Neuronal stem cell (in vitro differentiated cells): Measurements from ENCODE around the gene ELMO1.

Source experiments
- DNase-seq: peaks from one replicate; pipeline ENCODE4 v3.0.0-alpha.2; 2013; ENCODE audit warnings: low spot score
- H2AFZ ChIP-seq: one replicate; pipeline ENCODE4 v1.6.1; 2013; ENCODE audit warnings: mild to moderate bottlenecking, low read length, inconsistent platforms
- H2AK5ac ChIP-seq: 2 replicates; pipeline ENCODE4 v1.6.1; 2013; ENCODE audit warnings: low read depth, mild to moderate bottlenecking, inconsistent platforms, low read length, moderate library complexity, mixed read lengths
- H2BK120ac ChIP-seq: 2 replicates; pipeline ENCODE4 v1.6.1; 2013; ENCODE audit warnings: low read depth, mild to moderate bottlenecking, inconsistent platforms, low read length, moderate library complexity, mixed read lengths
- H2BK12ac ChIP-seq: one replicate; pipeline ENCODE4 v1.6.1; 2013; ENCODE audit warnings: low read length, inconsistent platforms
- H2BK15ac ChIP-seq: 2 replicates; pipeline ENCODE4 v1.6.1; 2013; ENCODE audit warnings: mild to moderate bottlenecking, low read length, inconsistent platforms, mixed read lengths
- H2BK5ac ChIP-seq: one replicate; pipeline ENCODE4 v1.6.1; 2013; ENCODE audit warnings: inconsistent platforms, mild to moderate bottlenecking, low read length, moderate library complexity
- H3K14ac ChIP-seq: one replicate; pipeline ENCODE4 v1.6.1; 2013; ENCODE audit warnings: low read length, inconsistent platforms
- H3K18ac ChIP-seq: 2 replicates; pipeline ENCODE4 v1.6.1; 2013; ENCODE audit warnings: low read length, inconsistent platforms
- H3K23ac ChIP-seq: 2 replicates; pipeline ENCODE4 v1.6.1; 2013; ENCODE audit warnings: low read depth, mild to moderate bottlenecking, mixed read lengths, low read length, inconsistent platforms; ENCODE audit not compliant: poor library complexity
- H3K27ac ChIP-seq: replicated peaks from 3 replicates; pipeline ENCODE4 v1.5.1; 2013; ENCODE audit warnings: low read length, inconsistent platforms
- H3K27me3 ChIP-seq, 3 experiments: 2 replicates each; pipeline ENCODE4 v1.6.1; 2013; ENCODE audit warnings: low read length in 3 of 3, mild to moderate bottlenecking in 2 of 3, inconsistent platforms in 1 of 3, low read depth in 1 of 3, mixed read lengths in 1 of 3, moderate library complexity in 1 of 3; ENCODE audit not compliant: control insufficient read depth in 3 of 3, insufficient read depth in 3 of 3
- H3K36me3 ChIP-seq, 2 donors: replicated peaks in 1 of 2; 2 replicates each; pipeline ENCODE4 v1.6.1; 2013; ENCODE audit warnings: low read length in 2 of 2; ENCODE audit not compliant: control insufficient read depth in 2 of 2, insufficient read depth in 2 of 2
- H3K4ac ChIP-seq: 2 replicates; pipeline ENCODE4 v1.6.1; 2013; ENCODE audit warnings: inconsistent platforms, mild to moderate bottlenecking, low read length, moderate library complexity
- H3K4me1 ChIP-seq, 2 donors: 1 replicate in 1 of 2; 2 replicates in 1 of 2; pipeline ENCODE4 v1.6.1; 2013; ENCODE audit warnings: low read length in 2 of 2, low read depth in 1 of 2; ENCODE audit not compliant: control insufficient read depth in 2 of 2, insufficient read depth in 1 of 2
- H3K4me2 ChIP-seq: one replicate; pipeline ENCODE4 v1.6.1; 2013; ENCODE audit warnings: mild to moderate bottlenecking, low read length, inconsistent platforms; ENCODE audit not compliant: insufficient read depth, poor library complexity, severe bottlenecking
- H3K4me3 ChIP-seq, 2 donors: 2 replicates each; pipeline ENCODE4 v1.5.1; 2013; ENCODE audit warnings: low read length in 2 of 2, mild to moderate bottlenecking in 2 of 2, inconsistent platforms in 1 of 2, moderate library complexity in 1 of 2
- H3K79me1 ChIP-seq: one replicate; pipeline ENCODE4 v1.6.1; 2013; ENCODE audit warnings: low read depth, mild to moderate bottlenecking, inconsistent platforms, low read length, moderate library complexity
- H3K9ac ChIP-seq: one replicate; pipeline ENCODE4 v1.6.1; 2013; ENCODE audit warnings: mild to moderate bottlenecking, low read depth, low read length, inconsistent platforms; ENCODE audit not compliant: poor library complexity
- H3K9me3 ChIP-seq, 2 donors: replicated peaks in 1 of 2; 2 replicates each; pipeline versions ENCODE3 to v1.6.1; 2013; ENCODE audit warnings: low read length in 2 of 2, mild to moderate bottlenecking in 2 of 2, inconsistent platforms in 1 of 2, low read depth in 1 of 2, mixed read lengths in 1 of 2, moderate library complexity in 1 of 2; ENCODE audit not compliant: control insufficient read depth in 2 of 2, insufficient read depth in 1 of 2
- H4K8ac ChIP-seq: one replicate; pipeline ENCODE4 v1.6.1; 2013; ENCODE audit warnings: low read depth, mild to moderate bottlenecking, inconsistent platforms, low read length, moderate library complexity
- H4K91ac ChIP-seq: one replicate; pipeline ENCODE4 v1.6.1; 2013; ENCODE audit warnings: low read length, low read depth, mild to moderate bottlenecking, inconsistent platforms; ENCODE audit not compliant: poor library complexity
- WGBS, 2 donors: extraction: QIAGEN DNeasy Blood & Tissue Kit; methylation state at CpG; one replicate each; pipeline ENCODE4 v1.1.7; 2013; ENCODE audit warnings: missing lambda C conversion rate in 2 of 2, mixed read lengths in 1 of 2; ENCODE audit not compliant: insufficient read length in 2 of 2, insufficient replicate concordance in 1 of 2; ENCODE audit errors: extremely low coverage in 2 of 2; 5-methylcytosine and 5-hydroxymethylcytosine counted together

The ELMO1 gene

GRCh38 chr7:37150180-37150579, 298.5 kb downstream of the ELMO1 start:
- H4K91ac ChIP-seq: no peak overlapping the region

GRCh38 chr7:37149773-37150124, 298.9 kb downstream of the ELMO1 start:
- no peak overlapping the region for H2BK12ac ChIP-seq
- no peak overlapping the region for H3K9ac ChIP-seq
- H4K91ac ChIP-seq: no peak overlapping the region
- no peak for DNase-seq
- no peak overlapping the region for H3K27ac ChIP-seq
- H3K18ac ChIP-seq: no peak overlapping the region
- H3K4me2 ChIP-seq: no peak overlapping the region
- H4K8ac ChIP-seq: no peak overlapping the region
- H3K79me1 ChIP-seq: no peaks in the 10 kb centered on the region
- H3K14ac ChIP-seq: no peak overlapping the region
- H3K23ac ChIP-seq: no peak overlapping the region
- H3K4ac ChIP-seq: no peak overlapping the region
- H2BK5ac ChIP-seq: no peak overlapping the region
- H2BK15ac ChIP-seq: no peak overlapping the region
- H3K36me3 ChIP-seq: no peaks in the 10 kb centered on the region
- no peak overlapping the region for H2AFZ ChIP-seq
- no peak overlapping the region for H2AK5ac ChIP-seq
- no peaks in the 10 kb centered on the region for H3K9me3 ChIP-seq
- no peaks in the 10 kb centered on the region for H3K4me1 ChIP-seq
- no peak overlapping the region for H2BK120ac ChIP-seq
- no peaks in the 10 kb centered on the region for H3K27me3 ChIP-seq
- H3K4me3 ChIP-seq: no peak overlapping the region

More at GRCh38 chr7:37150180-37150579, 298.5 kb downstream of the ELMO1 start:
- WGBS, 2 donors: no CpG with 5 or more reads among the region's 4 CpGs
- no peak overlapping the region for H3K4me3 ChIP-seq
- H3K4ac ChIP-seq: no peak overlapping the region
- H2BK15ac ChIP-seq: no peak overlapping the region
- H3K36me3 ChIP-seq: no peaks in the 10 kb centered on the region
- H3K27me3 ChIP-seq: no peaks in the 10 kb centered on the region
- H2BK12ac ChIP-seq: no peak overlapping the region
- H4K8ac ChIP-seq: no peak overlapping the region
- H3K18ac ChIP-seq: no peak overlapping the region
- no peak overlapping the region for H2AK5ac ChIP-seq
- no peak for DNase-seq
- no peak overlapping the region for H3K14ac ChIP-seq
- H2AFZ ChIP-seq: no peak overlapping the region
- no peak overlapping the region for H3K27ac ChIP-seq
- H2BK5ac ChIP-seq: no peak overlapping the region
- H3K9ac ChIP-seq: no peak overlapping the region
- H3K9me3 ChIP-seq: no peaks in the 10 kb centered on the region
- H3K79me1 ChIP-seq: no peaks in the 10 kb centered on the region
- no peaks in the 10 kb centered on the region for H3K4me1 ChIP-seq
- no peak overlapping the region for H3K23ac ChIP-seq
- H3K4me2 ChIP-seq: no peak overlapping the region
- no peak overlapping the region for H2BK120ac ChIP-seq

GRCh38 chr7:37149051-37149772, 299.5 kb downstream of the ELMO1 start:
- H3K4ac ChIP-seq: no peak overlapping the region
- H3K79me1 ChIP-seq: no peaks in the 10 kb centered on the region
- H2BK5ac ChIP-seq: no peak overlapping the region
- no peak overlapping the region for H3K18ac ChIP-seq
- no peaks in the 10 kb centered on the region for H3K36me3 ChIP-seq
- no peak overlapping the region for H3K9ac ChIP-seq
- no peak for DNase-seq
- H3K4me3 ChIP-seq: no peak overlapping the region
- H3K27me3 ChIP-seq: no peaks in the 10 kb centered on the region
- no peak overlapping the region for H2BK120ac ChIP-seq
- no peak overlapping the region for H4K91ac ChIP-seq
- no peak overlapping the region for H2AFZ ChIP-seq
- H3K27ac ChIP-seq: no peak overlapping the region
- H3K4me2 ChIP-seq: no peak overlapping the region
- peaks cover 0 to 3% of the 10 kb centered on the region in 2 donors for H3K4me1 ChIP-seq
- no peak overlapping the region for H4K8ac ChIP-seq
- whole genome bisulfite sequencing, 2 donors: no CpG with 5 or more reads among the region's 3 CpGs
- H3K9me3 ChIP-seq: no peaks in the 10 kb centered on the region
- H2AK5ac ChIP-seq: no peak overlapping the region
- no peak overlapping the region for H2BK15ac ChIP-seq
- H2BK12ac ChIP-seq: no peak overlapping the region
- H3K23ac ChIP-seq: no peak overlapping the region
- H3K14ac ChIP-seq: no peak overlapping the region

GRCh38 chr7:37145682-37146081, 303.0 kb downstream of the ELMO1 start:
- Histone ChIP-seq H3K36me3 (no peaks in the 10 kb centered on the region), H3K14ac (no peak overlapping the region), H3K4ac (no peak overlapping the region), H2BK15ac (no peak overlapping the region), H3K23ac (no peak overlapping the region), H3K79me1 (no peaks in the 10 kb centered on the region), H2AK5ac (no peak overlapping the region), H3K4me1 (peaks cover 3% of the 10 kb centered on the region in 2 donors), H3K18ac (no peak overlapping the region), H3K27me3 (no peaks in the 10 kb centered on the region), H3K4me3 (no peak overlapping the region), H2BK12ac (no peak overlapping the region), H3K9ac (no peak overlapping the region), H4K8ac (no peak overlapping the region), H3K4me2 (no peak overlapping the region), H2BK120ac (no peak overlapping the region), H2AFZ (no peak overlapping the region), H4K91ac (no peak overlapping the region), H3K27ac (no peak overlapping the region), H3K9me3 (no peaks in the 10 kb centered on the region), H2BK5ac (no peak overlapping the region)
- WGBS, 2 donors: no CpG with 5 or more reads among the region's 2 CpGs
- no peak for DNase-seq
